ENCODE results near the gene ALK.

Gene ALK

DNA sequence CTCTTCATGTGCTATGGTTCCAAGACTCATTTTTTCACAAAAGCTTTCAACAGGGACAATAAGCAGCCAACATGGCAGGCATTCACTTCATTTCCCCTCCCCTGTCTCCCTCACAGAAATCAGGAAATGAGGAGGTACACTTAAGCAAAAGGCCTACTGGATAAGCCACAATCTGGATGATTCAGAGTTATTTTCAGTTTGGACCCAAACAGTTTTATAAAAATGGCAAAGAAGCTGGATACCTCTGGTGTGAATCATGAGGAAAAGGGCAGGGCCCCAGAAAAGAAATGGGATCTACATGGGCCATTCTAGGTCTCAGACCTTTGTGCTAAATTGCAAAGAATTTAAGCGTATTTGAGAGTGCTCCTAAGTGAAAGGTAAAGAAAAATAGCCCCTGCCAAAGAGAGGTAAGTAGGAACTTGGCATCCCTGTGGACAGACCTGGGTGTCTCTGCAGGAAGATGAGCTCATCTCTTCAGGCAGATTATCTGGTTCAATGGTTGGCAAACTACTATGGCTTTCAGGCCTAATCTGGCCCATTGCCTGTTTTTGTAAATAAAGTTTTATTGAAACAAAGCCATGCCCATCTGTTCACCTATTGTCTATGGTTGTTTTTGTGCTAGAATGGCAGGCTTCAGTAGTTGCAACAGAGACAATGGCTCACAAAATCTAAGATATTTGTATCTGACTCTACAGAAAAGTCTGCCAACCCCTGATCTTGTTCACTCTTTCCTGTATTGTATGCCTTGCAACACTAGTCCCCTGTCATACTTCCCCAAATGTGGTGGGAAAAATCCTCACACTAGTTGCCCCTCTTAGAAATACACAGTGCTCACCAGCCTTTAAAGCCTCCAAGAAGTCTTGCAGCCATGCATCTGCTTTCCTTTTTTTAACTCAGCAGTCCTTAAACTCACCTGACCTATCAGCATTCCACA lies 315.0 kb downstream of the ALK start:
- Histone ChIP-seq H3K4me2 (ENCODE audit: insufficient read depth, low read length) (no peak overlapping the region), H3K9ac (ENCODE audit: low read depth, low read length) (no peak overlapping the region), H3K27me3 (ENCODE audit: insufficient read depth, low read length, poor library complexity) (peaks cover 7% of the 10 kb centered on the region), H3K36me3 (ENCODE audit: insufficient read depth, low read length) (no peaks in the 10 kb centered on the region), H3K27ac (ENCODE audit: low read length) (no peak overlapping the region), H3K9me3 (ENCODE audit: insufficient read depth, low read length, severe bottlenecking) (no peaks in the 10 kb centered on the region), H4K20me1 (ENCODE audit: insufficient read depth, low read length) (no peaks in the 10 kb centered on the region), H2AFZ (ENCODE audit: low read depth, low read length) (no peak overlapping the region), H3K4me1 (ENCODE audit: insufficient read depth, low read length) (no peaks in the 10 kb centered on the region), H3K79me2 (ENCODE audit: insufficient read depth, low read length) (no peaks in the 10 kb centered on the region), H3K4me3 (ENCODE audit: low read depth in 1 of 2, low read length in 2 of 2) (no peak overlapping the region)
- TF ChIP-seq CTCF (IDR thresholded peaks at IDR 0.05; ENCODE audit: borderline replicate concordance, extremely low read depth, low read length, poor library complexity, severe bottlenecking) (no peak), EZH2 (IDR thresholded peaks at IDR 0.05; ENCODE audit: borderline replicate concordance, low read depth, low read length, severe bottlenecking) (no peak)
- DNase-seq (no peak), ATAC-seq (ENCODE audit: insufficient read depth, low read depth) (no peak)

DNA sequence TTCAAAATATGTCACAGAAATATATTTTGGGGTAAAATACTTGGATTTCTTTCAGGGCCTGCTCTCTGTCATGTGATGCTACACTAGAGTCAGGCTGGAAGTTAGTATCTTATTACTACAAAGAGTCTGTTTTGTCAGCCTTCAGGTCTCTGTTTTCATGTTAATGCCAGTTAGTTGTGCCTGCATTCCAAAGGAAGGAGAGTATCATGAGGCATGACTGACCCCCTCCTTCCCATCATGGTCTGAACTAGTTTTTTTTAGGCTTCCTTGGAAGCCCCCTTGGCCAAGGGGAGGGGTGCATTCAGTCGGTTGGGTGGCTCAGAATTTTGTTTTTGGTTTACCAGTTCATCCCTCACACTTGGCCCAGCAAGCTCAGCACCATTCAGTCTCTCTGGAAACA lies 318.0 kb downstream of the ALK start:
- no peak for ATAC-seq (ENCODE audit: insufficient read depth, low read depth)
- no peak overlapping the region for H3K9ac ChIP-seq (ENCODE audit: low read depth, low read length)
- H3K4me1 ChIP-seq (ENCODE audit: insufficient read depth, low read length) = no peaks in the 10 kb centered on the region
- no peaks in the 10 kb centered on the region for H3K36me3 ChIP-seq (ENCODE audit: insufficient read depth, low read length)
- H3K4me2 ChIP-seq (ENCODE audit: insufficient read depth, low read length) = no peak overlapping the region
- no peak for DNase-seq
- H2AFZ ChIP-seq (ENCODE audit: low read depth, low read length) = no peak overlapping the region
- no peak overlapping the region for H3K27ac ChIP-seq (ENCODE audit: low read length)
- peaks cover 5% of the 10 kb centered on the region for H3K27me3 ChIP-seq (ENCODE audit: insufficient read depth, low read length, poor library complexity)
- H4K20me1 ChIP-seq (ENCODE audit: insufficient read depth, low read length) = no peaks in the 10 kb centered on the region
- TF ChIP-seq CTCF (IDR thresholded peaks at IDR 0.05; ENCODE audit: borderline replicate concordance, extremely low read depth, low read length, poor library complexity, severe bottlenecking) (no peak), EZH2 (IDR thresholded peaks at IDR 0.05; ENCODE audit: borderline replicate concordance, low read depth, low read length, severe bottlenecking) (no peak)
- no peaks in the 10 kb centered on the region for H3K9me3 ChIP-seq (ENCODE audit: insufficient read depth, low read length, severe bottlenecking)
- H3K79me2 ChIP-seq (ENCODE audit: insufficient read depth, low read length) = no peaks in the 10 kb centered on the region
- no peak overlapping the region for H3K4me3 ChIP-seq (ENCODE audit: low read depth in 1 of 2, low read length in 2 of 2)

DNA sequence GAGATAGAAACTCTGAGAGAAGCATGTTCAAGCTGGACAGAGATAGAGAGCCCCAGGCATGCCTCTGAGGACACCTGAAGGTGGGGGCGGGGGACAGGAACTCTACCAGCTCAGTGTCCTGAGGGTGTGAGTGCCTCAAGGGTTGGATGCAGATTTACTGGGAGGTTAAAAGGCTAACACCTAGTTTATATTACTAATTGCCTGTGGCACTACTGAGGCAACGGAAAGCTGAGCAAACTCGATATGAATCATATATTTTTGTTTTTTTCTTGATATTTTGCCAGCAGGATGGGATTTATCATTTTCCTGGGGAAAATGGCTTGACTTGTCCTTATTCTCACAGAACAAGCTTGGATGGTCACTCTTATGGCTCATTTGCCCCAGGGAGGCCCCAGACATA lies 319.5 kb downstream of the ALK start:
- no peak overlapping the region for H3K4me3 ChIP-seq (ENCODE audit: low read depth in 1 of 2, low read length in 2 of 2)
- no peaks in the 10 kb centered on the region for H4K20me1 ChIP-seq (ENCODE audit: insufficient read depth, low read length)
- H3K4me1 ChIP-seq (ENCODE audit: insufficient read depth, low read length) = no peaks in the 10 kb centered on the region
- DNase-seq (no peak), ATAC-seq (ENCODE audit: insufficient read depth, low read depth) (no peak)
- no peak overlapping the region for H2AFZ ChIP-seq (ENCODE audit: low read depth, low read length)
- TF ChIP-seq EZH2 (IDR thresholded peaks at IDR 0.05; ENCODE audit: borderline replicate concordance, low read depth, low read length, severe bottlenecking) (no peak), CTCF (IDR thresholded peaks at IDR 0.05; ENCODE audit: borderline replicate concordance, extremely low read depth, low read length, poor library complexity, severe bottlenecking) (no peak)
- H3K9me3 ChIP-seq (ENCODE audit: insufficient read depth, low read length, severe bottlenecking) = no peaks in the 10 kb centered on the region
- no peaks in the 10 kb centered on the region for H3K36me3 ChIP-seq (ENCODE audit: insufficient read depth, low read length)
- no peak overlapping the region for H3K27ac ChIP-seq (ENCODE audit: low read length)
- H3K79me2 ChIP-seq (ENCODE audit: insufficient read depth, low read length) = no peaks in the 10 kb centered on the region
- no peak overlapping the region for H3K9ac ChIP-seq (ENCODE audit: low read depth, low read length)
- H3K27me3 ChIP-seq (ENCODE audit: insufficient read depth, low read length, poor library complexity) = peaks cover 5% of the 10 kb centered on the region
- no peak overlapping the region for H3K4me2 ChIP-seq (ENCODE audit: insufficient read depth, low read length)

Measured in DND-41 (cell line).